GM20431 (cell line): ENCODE data around the gene RAB11A.

ENCODE experiments used
- in situ Hi-C: fragments of 300-500 bp; cut with MseI, MboI; formaldehyde crosslinking; loops from one replicate; pipeline ENCODE4 v1.15.0; 2020; ENCODE audit warnings: low sequenced_read_pairs; ENCODE audit not compliant: unreplicated experiment

RAB11A gene

DNA sequence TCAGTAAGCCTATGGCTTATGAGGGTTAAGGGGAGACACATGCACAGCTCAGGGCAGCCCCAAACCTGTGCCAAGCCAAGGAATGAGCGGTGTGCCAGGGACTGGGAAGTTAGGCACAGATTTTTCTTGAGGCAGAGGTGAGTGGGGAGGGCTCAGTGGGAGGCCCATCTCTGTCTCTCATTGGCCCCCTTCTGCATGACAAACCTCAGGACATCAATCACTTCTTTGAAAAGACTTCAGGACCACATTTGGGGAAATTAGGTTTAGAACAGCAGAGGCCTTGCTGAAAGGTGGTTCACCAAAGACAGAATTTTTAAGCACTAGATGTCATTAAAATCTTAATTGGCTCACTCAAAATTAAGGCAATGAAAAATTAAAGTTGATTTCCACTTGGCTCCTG, 57.2 kb downstream of the RAB11A start:
- in situ Hi-C loops: no loop called here

DNA sequence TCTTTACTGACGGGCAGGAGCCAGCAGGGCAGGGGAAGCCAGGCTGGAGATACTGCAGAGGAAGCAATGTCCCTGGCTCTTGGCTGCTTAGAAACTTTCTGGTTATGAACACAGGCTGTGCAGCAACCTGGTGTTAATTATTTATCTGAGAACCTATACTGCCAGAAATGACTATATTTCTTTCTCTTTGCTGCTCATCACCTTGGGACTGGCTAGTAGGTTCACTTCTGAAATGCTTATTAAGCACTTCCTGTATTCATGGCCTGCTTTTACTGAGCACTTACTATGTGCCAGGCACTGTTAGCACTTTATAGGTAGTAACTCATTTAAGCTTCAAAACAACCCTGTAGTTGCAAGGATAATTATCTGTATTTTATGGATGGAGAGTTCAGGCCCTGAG, 57.6 kb downstream of the RAB11A start:
- in situ Hi-C loops: no loop called here

DNA sequence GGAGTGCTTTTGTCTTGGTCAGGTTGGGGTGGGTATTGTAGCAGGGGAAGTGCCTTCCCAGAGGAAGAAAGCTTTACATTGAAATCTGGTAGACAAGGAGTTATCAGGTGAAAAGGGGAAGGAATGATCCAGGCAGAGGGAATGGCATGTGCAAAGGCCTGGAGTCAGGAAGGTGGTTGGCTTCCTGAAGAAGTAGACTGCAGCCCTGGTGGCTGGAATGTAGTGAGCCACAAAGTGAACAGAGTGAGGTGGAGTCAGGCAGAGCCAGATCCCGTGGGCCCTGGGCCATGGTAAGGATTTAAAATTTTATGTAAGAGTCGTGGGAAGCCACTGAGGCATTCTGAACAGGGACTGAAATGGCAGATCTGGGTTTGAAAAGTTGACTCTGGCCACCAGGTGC, 58.3 kb downstream of the RAB11A start:
- in situ Hi-C loops: no loop called here

DNA sequence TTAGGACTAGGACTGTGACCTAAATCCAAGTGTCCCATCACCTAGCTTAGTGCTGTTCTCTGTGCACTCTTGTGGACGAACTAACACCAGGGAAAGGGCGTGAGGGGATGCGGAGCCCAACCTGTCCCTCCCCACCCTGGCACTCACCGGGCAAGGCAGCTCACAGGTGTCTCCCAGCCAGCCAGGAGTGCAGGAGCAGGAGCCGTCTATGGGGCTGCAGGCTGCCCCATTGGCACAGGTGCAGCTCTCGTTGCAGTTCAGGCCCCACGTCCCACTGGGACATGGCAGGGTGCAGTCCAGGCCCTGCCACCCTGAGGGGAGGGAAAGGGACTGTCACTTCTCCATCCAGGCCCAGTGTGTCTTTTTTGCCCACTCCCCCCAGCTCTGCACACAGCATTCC, 60.3 kb downstream of the RAB11A start:
- in situ Hi-C loops: no loop called here

DNA sequence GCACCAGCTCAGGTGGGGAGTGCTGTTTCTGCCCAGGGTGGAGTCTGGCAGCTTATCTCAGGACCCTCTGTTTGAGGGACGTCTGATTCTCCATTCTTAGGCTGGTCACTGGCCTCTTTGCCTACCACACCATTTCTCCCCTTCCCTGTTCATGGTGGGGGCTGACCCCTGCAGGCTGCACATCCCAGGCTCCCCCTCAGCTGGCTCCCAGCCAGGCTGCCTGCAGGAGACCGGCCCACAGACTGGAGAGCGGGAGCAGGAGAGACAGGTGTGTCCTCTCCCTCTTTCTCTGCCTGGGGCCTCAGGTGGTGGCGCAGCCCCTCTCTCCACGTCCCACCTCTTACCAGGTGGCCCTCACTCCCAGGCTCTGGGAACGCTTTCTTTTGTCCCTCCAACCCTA, 60.8 kb downstream of the RAB11A start:
- in situ Hi-C loops: no loop called here

DNA sequence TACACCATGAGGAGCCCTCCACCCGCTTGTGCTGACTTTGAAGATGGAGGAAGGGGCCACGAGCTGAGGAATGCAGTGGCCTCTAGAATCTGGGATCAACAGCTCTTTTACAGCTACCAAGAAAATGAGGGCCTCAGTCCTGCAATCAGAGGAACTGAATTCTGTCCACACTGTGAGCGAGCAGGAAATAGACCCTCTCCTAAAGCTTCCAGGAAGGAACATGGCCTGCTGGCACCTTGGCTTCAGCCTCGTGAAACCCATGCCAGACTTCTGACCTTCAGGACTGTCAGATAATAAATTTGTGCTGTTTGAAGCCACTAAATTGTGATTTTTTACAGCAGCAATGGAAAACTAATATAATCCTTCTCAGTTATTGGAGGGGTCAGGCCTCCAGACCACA, 61.9 kb downstream of the RAB11A start:
- in situ Hi-C loops: no loop called here

DNA sequence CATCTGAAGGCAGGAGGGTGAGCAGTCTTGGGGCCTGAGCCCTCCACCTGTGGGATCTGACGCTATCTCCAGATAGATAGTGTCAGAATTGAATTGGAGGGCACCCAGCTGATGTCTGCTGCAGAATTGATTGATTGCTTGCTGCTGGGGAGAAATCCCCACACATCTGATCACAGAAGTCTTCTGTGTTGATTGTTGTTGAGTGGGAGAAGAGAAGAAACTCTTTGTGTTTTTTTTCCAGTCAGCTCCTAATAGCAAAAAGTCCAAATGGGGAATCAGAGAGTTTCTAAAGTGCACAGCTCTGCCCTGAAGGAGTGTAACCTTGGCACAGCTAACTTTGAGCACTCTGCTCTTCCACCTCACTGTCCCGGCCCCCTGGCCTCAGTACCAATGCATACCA, 66.1 kb downstream of the RAB11A start:
- in situ Hi-C loops: no loop called here

DNA sequence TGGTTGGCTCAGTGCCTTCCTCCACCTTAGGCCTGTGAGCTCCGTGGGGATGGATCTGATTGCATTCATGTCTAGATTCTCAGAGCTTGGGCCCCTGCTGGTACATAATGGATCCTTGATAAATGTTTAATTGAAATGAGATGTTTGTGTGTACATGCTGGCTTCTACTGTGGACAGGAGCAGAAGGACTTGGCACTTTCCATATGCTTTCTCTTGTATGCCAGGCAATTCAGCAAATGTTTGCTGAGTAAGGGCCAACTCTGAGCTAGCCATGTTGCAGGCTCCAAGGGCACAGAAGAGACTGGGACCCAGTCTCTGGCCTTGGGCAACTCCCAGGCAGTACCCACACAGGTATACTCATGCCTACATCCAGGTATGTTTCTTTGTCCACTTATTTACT, 67.0 kb downstream of the RAB11A start:
- in situ Hi-C loops: no loop called here

DNA sequence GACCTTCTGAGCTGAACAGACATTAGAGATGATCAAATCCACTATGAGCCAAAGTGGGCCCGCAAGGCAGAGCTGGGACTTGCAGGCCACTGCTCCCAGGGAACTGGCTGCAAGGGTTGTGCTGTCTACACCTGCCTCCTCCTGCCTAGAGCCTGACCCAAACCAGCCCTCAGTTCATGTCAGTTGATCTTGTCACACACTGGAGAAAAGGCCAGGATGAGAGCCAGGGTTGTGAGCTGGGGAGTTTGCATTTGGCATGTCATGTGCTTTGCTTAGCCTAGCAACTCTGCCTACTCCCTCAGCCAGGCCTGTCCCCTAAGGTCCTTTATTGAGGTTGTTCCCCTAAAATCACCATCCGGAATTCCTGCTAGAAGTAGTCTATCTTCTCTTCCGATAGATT, 67.8 kb downstream of the RAB11A start:
- in situ Hi-C loops: no loop called here

DNA sequence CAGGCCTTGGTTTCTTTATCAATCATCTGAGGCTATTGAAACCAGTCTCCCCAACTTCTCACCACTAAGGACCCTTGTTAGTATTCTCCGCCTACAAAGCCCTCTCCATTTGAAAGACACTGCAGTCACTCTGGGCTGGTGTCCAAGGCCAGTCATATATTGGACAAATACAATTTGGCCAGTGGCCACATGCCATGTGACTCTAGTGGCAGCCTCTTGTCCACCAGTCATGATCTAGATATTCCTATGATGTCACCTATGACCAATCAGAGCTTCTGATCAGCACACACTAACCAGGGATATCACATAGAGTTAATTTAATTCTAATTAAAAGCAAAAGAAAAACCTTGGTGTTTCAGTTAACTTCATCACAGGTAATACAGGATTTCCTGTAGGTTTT, 68.2 kb downstream of the RAB11A start:
- in situ Hi-C loops: no loop called here

DNA sequence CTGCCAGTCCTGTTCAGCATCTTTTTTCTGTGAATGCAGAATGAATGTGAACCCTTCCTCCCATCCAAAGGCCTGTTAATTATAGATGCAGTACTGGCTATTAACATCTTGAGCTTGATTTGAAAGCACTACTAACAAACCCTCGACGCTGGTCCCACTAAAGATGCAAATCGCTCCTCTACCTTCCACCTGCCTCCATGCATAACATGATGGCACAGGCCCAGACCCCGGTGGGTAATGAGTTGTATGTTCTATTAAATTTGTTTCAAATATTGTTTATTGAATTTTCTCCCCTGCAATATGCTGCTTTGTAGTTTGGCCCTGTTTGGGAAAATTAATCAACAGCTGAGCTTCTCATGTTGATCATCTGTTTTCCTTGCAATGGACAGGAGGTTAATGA, 69.3 kb downstream of the RAB11A start:
- in situ Hi-C loops: no loop called here

DNA sequence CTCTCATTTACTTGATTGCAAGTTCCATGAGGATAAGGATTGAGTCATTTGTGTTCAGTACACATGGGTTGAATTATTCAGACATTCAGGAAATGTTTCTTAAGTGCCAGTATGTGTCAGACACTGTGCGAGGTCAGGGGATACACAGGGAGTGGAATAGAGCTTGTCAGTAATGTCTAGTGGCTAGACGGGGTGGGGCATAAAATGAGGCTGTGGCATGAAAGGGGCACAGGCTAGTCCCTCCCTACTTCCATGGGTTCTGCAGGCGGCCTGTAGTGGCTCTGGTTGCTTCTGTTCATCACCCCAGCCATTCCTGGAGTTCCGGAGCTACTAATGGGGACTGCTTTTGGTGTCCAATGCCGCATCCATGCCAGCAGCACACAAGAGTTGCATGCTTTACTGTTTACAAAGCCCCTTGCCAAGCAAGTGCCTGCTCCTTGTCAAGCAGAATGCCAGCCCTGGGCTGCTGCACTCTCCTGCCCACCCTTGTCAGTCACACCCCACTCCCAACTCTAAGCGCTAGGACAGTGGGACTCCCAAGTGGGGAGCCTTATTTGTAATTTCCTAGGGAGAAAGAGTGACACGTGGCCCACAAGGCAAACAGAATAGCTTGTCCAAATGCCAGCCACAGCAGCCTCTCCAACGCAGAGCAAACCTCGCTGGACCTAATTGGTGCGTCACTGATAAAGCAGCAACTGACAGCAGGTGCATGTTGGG, 70.8 kb downstream of the RAB11A start:
- in situ Hi-C loops: no loop called here

DNA sequence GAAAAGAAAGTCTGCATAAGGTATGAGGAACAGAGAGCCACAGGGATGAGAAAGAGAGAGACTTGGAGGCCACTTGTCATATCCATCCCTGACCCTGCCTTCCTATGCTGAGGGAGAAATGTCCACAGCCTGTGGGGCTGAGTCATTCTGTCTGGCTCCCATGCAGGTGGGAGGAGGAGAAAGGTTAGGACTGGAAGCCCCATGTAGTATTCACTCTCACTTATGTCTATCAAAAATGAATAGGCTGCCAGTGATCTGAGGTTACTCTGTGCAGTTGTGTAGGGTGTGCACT, 71.3 kb downstream of the RAB11A start:
- in situ Hi-C loops: no loop called here
